SKM-1 treated with dmso at 0.1 percent for 144 hours (cell line): ENCODE data around the gene POLA1.

Experiments
- DNase-seq: peaks from one replicate; lab custom pipeline; 2025; ENCODE audit not compliant: unreplicated experiment; lab: John Stamatoyannopoulos, UW

The POLA1 gene

DNA sequence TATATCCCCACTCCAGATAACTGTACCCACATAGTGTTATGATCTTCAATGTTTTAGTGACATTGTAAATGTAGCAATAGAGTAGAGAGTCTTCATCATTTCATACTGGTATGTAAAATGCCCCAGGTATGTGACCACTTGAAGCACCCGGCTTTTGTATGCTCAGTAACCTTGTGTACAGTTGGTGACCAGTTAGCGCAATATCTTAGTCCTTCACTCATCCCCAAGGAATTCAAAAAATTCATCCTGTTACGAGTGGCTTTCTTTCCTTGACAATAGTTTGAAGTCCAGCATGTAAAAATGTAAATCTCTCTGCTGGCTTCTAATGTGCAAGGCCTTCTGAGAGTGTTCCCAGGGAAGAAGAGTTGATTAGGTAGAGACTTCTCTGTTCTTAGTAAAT is 176.4 kb downstream of the POLA1 start:
- no peak for DNase-seq

DNA sequence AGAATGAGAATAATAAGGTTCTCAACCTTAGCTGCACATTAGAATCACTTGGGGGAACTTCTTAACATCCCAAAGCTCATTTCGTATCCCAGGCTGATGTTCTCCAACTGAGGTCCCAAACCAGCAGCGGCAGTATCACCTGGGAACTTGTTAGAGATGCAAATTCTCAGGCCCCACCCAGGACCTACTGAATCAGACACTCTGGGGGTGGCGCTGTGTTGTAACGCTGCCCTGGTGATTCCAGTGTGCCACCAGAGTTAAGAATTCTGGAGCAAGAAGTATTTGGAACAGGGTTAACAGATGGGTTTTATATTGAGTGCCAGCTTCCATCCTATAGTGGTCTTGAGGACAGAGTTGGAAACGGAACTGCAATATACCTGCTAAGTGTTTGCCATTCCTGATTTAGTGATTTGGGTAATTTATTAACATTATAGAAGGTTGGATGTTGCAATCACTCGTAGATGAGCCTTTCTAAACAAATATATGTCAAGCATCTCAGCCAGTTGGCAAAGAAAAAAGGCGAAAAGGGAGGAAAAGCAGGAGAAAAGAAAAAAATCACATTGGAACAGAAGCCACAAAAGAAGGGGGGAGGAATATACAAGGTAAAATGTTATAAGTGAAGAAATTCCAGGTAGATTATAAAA is 181.0 kb downstream of the POLA1 start:
- no peak for DNase-seq

GRCh38 chrX:24876530-24877287 is 183.0 kb downstream of the POLA1 start:
- DNase-seq, result no peak

- DNase-seq, result no peak
These were observed 183.6 kb downstream of the POLA1 start for GRCh38 chrX:24877288-24877664.

DNA sequence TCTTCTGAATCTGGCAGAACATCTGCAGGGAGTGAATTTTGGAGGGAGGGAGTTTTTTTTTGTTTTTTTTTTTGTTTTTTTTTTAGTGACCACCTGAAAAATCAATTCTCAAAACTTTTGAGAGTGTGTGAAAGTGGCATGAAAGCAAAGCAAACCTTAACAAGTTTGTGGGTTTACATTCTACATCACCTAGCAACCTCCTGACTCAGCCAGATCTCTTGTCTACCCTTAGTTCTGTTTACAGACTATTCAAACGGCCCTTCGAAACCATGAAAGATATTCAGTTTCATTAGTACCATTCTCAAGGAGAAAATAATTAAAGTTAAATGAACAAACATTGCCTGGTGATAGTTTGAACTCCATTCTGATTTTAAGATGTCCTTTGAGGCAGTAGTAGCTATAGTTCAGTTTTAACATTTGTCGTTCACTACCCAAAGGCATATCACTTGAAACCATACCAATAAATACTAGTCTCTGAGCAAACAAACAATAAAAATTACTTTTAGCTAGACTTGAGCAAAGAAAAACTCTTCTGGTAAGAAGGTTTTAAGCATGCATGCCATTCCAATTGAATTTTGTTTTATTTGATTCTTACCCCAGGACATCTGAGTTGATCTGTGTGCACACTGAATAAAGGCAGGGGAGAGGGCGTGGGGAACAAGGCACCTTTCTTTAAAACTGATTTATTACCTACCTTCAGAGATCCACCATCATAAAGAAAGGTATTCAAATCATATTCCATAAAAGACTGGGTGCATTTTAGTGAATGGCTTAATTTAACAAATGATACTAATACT is 184.3 kb downstream of the POLA1 start:
- DNase-seq, result no peak

- DNase-seq, result no peak
These were observed 186.0 kb downstream of the POLA1 start for GRCh38 chrX:24879679-24880078.

GRCh38 chrX:24886916-24887315 is 193.2 kb downstream of the POLA1 start:
- no peak for DNase-seq

GRCh38 chrX:24890677-24891076 is 197.0 kb downstream of the POLA1 start:
- no peak for DNase-seq

- no peak for DNase-seq
These were observed 205.7 kb downstream of the POLA1 start for GRCh38 chrX:24899391-24899790.

DNA sequence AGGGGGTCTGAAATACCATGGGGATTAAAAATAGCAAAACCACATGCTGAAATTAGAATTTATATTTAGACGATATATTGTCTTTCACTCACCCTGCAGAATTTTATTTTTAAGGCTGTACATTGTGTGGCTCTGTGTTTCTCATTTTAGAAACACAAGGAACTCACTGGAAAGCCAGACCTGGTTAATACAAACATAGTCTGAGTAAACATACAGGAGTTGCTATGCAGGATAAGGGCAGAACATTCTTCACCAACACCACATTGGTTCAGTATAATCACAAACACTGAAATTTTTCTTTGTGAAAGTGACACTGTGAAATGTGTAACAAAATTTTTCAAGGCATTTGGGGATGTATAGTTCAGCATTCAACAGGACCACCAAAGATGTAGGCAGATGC is 206.5 kb downstream of the POLA1 start:
- no peak for DNase-seq

GRCh38 chrX:24902806-24903205 is 209.1 kb downstream of the POLA1 start:
- no peak for DNase-seq

- no peak for DNase-seq
These were observed 225.0 kb downstream of the POLA1 start for GRCh38 chrX:24918715-24919114.

DNA sequence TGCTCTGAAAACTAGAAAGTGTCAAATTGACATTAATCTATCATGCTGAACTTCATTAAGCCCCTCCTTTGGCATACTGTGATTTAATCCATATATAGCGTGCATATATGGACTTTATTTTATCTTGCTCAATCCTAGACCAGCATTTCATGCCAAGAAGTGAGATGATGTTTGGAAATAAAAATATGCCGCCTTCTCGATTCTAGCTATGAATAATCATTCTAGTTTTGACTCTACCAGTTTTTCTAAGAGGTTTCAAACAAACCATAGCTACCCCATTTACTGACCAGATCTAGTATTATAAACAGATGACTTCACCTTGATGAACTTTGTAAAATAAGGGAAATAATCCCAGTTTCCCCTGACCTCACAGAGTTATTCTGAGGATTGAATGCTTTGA is 227.1 kb downstream of the POLA1 start:
- no peak for DNase-seq

- DNase-seq, result no peak
These were observed 231.7 kb downstream of the POLA1 start for GRCh38 chrX:24925430-24925829.

GRCh38 chrX:24927372-24927771 is 233.7 kb downstream of the POLA1 start:
- no peak for DNase-seq

- no peak for DNase-seq
These were observed 234.4 kb downstream of the POLA1 start for GRCh38 chrX:24928114-24928513.

GRCh38 chrX:24934279-24934678 is 240.6 kb downstream of the POLA1 start:
- no peak for DNase-seq

- no peak for DNase-seq
These were observed 251.3 kb downstream of the POLA1 start for GRCh38 chrX:24945009-24945408.

DNA sequence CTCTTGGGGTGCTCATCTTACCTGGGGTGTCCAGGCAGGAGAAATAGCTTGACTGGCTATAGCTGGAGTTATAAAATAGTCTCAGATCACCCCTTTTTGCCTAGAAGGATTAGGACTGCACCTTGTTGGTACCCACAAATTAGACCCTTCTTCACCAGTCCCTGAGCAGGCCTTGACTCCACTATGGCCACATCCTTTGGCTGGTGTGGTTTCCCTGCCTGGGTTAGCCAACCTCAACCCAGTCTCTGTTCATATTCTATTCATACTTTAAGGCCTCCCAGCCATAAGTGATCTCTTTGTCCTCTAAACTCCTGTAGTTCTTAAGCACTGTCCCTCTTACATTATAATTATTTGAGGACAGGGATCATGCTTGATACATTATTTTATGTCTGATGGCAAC is 252.7 kb downstream of the POLA1 start:
- no peak for DNase-seq

- no peak for DNase-seq
These were observed 261.0 kb downstream of the POLA1 start for GRCh38 chrX:24954732-24955131.

DNA sequence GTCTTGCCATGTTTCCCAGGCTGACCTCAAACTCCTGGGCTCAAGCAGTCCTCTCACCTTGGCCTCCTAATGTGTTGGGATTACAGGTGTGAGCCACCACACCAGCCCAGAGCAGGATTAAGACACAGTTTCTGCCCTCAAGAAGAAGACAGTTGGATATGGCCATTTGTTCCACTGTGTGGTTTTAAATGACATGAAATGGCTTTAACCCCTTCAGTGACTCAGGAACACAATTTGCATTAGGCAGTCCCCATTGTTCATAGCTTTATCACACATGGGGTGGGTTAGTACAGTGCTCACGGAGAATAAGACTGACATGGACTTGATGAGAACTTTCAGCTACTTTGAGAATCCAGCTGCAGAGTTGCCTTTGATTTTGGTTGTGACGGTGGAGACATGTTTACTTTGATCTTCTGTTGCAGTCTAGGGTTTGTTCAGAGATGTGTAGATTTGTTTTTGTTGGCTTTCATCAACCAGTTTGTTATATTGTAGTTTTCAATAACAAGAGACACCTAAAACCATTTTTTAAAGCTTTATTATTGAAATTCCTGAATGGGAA is 261.7 kb downstream of the POLA1 start:
- no peak for DNase-seq

- DNase-seq, result no peak
These were observed 263.1 kb downstream of the POLA1 start for GRCh38 chrX:24956828-24957227.
